Transverse colon (tissue), 4 donors: ENCODE data around the gene ITGA8.

Experiments used
- POLR2A ChIP-seq: fragments of 450-650 bp; IDR thresholded peaks from one replicate; pipeline ENCODE4 v1.6.1; 2016; ENCODE audit warnings: antibody characterized with exemption, mild to moderate bottlenecking, moderate library complexity
- POLR2AphosphoS5 ChIP-seq, 3 donors: sonication (generic); formaldehyde crosslinking; IDR thresholded peaks; one replicate each; pipeline ENCODE4 v1.6.1; 2016; ENCODE audit warnings: antibody characterized with exemption in 3 of 3
- TF ChIP-seq, protein P1 (sequence below), 5 experiments: fragments of 200-600 bp in 3 of 5; fragments of 450-650 bp in 2 of 5; sonication (generic) in 3 of 5; IDR thresholded peaks; 1 replicate in 2 of 5; 2 replicates in 3 of 5; pipeline ENCODE4 v1.5.1; 2016 to 2017; ENCODE audit warnings: antibody characterized with exemption in 5 of 5, inconsistent platforms in 3 of 5, mild to moderate bottlenecking in 2 of 5, moderate library complexity in 1 of 5

DNA sequence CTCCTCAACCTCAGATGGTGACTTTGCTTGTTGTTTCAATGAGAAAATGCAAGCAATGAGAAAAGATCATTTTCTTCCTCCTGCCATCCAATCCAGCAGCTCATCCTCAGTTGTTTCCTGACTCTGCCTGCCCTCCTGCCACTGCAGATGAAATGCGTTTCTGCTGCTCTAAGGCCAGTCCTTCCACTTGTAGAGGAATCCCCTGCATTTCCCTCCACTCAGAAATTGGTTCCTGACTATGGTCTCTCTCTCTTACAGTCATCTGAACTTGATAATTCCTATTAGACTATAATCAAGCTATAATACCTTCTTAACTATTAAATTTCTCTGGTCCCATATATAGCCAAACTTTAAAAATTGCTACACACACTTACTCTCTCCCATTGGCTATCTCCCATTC is 14.4 kb downstream of the ITGA8 start:
- TF ChIP-seq, protein P1, sequence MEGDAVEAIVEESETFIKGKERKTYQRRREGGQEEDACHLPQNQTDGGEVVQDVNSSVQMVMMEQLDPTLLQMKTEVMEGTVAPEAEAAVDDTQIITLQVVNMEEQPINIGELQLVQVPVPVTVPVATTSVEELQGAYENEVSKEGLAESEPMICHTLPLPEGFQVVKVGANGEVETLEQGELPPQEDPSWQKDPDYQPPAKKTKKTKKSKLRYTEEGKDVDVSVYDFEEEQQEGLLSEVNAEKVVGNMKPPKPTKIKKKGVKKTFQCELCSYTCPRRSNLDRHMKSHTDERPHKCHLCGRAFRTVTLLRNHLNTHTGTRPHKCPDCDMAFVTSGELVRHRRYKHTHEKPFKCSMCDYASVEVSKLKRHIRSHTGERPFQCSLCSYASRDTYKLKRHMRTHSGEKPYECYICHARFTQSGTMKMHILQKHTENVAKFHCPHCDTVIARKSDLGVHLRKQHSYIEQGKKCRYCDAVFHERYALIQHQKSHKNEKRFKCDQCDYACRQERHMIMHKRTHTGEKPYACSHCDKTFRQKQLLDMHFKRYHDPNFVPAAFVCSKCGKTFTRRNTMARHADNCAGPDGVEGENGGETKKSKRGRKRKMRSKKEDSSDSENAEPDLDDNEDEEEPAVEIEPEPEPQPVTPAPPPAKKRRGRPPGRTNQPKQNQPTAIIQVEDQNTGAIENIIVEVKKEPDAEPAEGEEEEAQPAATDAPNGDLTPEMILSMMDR (IDR thresholded peaks at IDR 0.05): no peak
- TF ChIP-seq POLR2AphosphoS5 (IDR thresholded peaks at IDR 0.05): no peak
- TF ChIP-seq POLR2A: no peak
